ENCODE measurements around the gene CORT. TPM values are rescaled to one million over a fixed set of nuclear protein-coding genes. Genes with fewer than 3 reads are reported as not detected.
"Not testable (repeated sequence)": the region's sequence is repeated elsewhere in the genome, so short reads cannot be mapped to it uniquely, and the experiment has no call there.

The CORT gene
- total RNA-seq, 1 donor from 2014 or later, result not detected

GRCh38 chr1:10419351-10419750 lies 30.5 kb upstream of the CORT start:
- Mint-ChIP-seq H3K27me3 (no peaks in the 10 kb centered on the region), H3K36me3 (peaks cover 45% of the 10 kb centered on the region), H3K4me3 (no peak overlapping the region), H3K9me3 (no peaks in the 10 kb centered on the region), H3K4me1 (ENCODE audit: unreplicated experiment) (peaks cover 12% of the 10 kb centered on the region), H3K27ac (peak overlapping the region; percentile 78)
- TF ChIP-seq CTCF (conservative IDR thresholded peaks at IDR 0.05), result no peak
- DNase-seq (ENCODE audit: extremely low spot score, unreplicated experiment), result no peak

- peak overlapping the region; percentile 43 for H3K27ac Mint-ChIP-seq
- H3K27me3 Mint-ChIP-seq, result no peaks in the 10 kb centered on the region
- DNase-seq (ENCODE audit: extremely low spot score, unreplicated experiment), result no peak
- H3K9me3 Mint-ChIP-seq, result no peaks in the 10 kb centered on the region
- peaks cover 14% of the 10 kb centered on the region for H3K4me1 Mint-ChIP-seq (ENCODE audit: unreplicated experiment)
- no peak for TF ChIP-seq CTCF (conservative IDR thresholded peaks at IDR 0.05)
- no peak overlapping the region for H3K4me3 Mint-ChIP-seq
- H3K36me3 Mint-ChIP-seq, result peaks cover 32% of the 10 kb centered on the region
These were observed 28.2 kb upstream of the CORT start for GRCh38 chr1:10421637-10422036.

- Mint-ChIP-seq H3K36me3 (peaks cover 18% of the 10 kb centered on the region), H3K27ac (peak overlapping the region; percentile 62), H3K27me3 (no peaks in the 10 kb centered on the region), H3K9me3 (no peaks in the 10 kb centered on the region), H3K4me3 (no peak overlapping the region), H3K4me1 (ENCODE audit: unreplicated experiment) (peaks cover 18% of the 10 kb centered on the region)
- no peak for DNase-seq (ENCODE audit: extremely low spot score, unreplicated experiment)
- TF ChIP-seq CTCF (conservative IDR thresholded peaks at IDR 0.05), result no peak
These were observed 25.8 kb upstream of the CORT start for GRCh38 chr1:10424034-10424433.

GRCh38 chr1:10424651-10425050 lies 25.2 kb upstream of the CORT start:
- TF ChIP-seq CTCF (conservative IDR thresholded peaks at IDR 0.05), result no peak
- Mint-ChIP-seq H3K27me3 (no peaks in the 10 kb centered on the region), H3K9me3 (no peaks in the 10 kb centered on the region), H3K27ac (no peak overlapping the region), H3K4me1 (ENCODE audit: unreplicated experiment) (peaks cover 18% of the 10 kb centered on the region), H3K4me3 (no peak overlapping the region), H3K36me3 (peaks cover 14% of the 10 kb centered on the region)
- no peak for DNase-seq (ENCODE audit: extremely low spot score, unreplicated experiment)

GRCh38 chr1:10425826-10426534 lies 23.9 kb upstream of the CORT start:
- Mint-ChIP-seq H3K4me3 (peak overlapping the region; percentile 10), H3K4me1 (ENCODE audit: unreplicated experiment) (peaks cover 26% of the 10 kb centered on the region), H3K27ac (peak overlapping the region; percentile 68)
- H3K9me3 Mint-ChIP-seq; H3K27me3 Mint-ChIP-seq; DNase-seq (ENCODE audit: extremely low spot score, unreplicated experiment); H3K36me3 Mint-ChIP-seq: not testable (repeated sequence)

- not testable (repeated sequence) for H3K27me3 Mint-ChIP-seq; H3K9me3 Mint-ChIP-seq; DNase-seq (ENCODE audit: extremely low spot score, unreplicated experiment); H3K4me3 Mint-ChIP-seq; H3K36me3 Mint-ChIP-seq; H3K27ac Mint-ChIP-seq
- peaks cover 30% of the 10 kb centered on the region for H3K4me1 Mint-ChIP-seq (ENCODE audit: unreplicated experiment)
These were observed 23.3 kb upstream of the CORT start for GRCh38 chr1:10426535-10426848.

- peaks cover 5% of the 10 kb centered on the region for H3K36me3 Mint-ChIP-seq
- no peak overlapping the region for H3K27ac Mint-ChIP-seq
- no peaks in the 10 kb centered on the region for H3K27me3 Mint-ChIP-seq
- no peak overlapping the region for H3K4me3 Mint-ChIP-seq
- no peak for DNase-seq (ENCODE audit: extremely low spot score, unreplicated experiment)
- TF ChIP-seq CTCF (conservative IDR thresholded peaks at IDR 0.05), result no peak
- H3K9me3 Mint-ChIP-seq, result no peaks in the 10 kb centered on the region
- H3K4me1 Mint-ChIP-seq (ENCODE audit: unreplicated experiment), result peaks cover 34% of the 10 kb centered on the region
These were observed 20.8 kb upstream of the CORT start for GRCh38 chr1:10428984-10429383.

Data from type B pancreatic cell (in vitro differentiated cells).